Measurements from ENCODE around the gene PLA2G4B. TPM values are rescaled to one million over a fixed set of nuclear protein-coding genes. Genes with fewer than 3 reads are reported as not detected.
A peak's percentile ranks its signal among the peaks of the same experiment; 100 is the strongest.
"Not testable (repeated sequence)": the region's sequence is repeated elsewhere in the genome, so short reads cannot be mapped to it uniquely, and the experiment has no call there.

Gene PLA2G4B
- total RNA-seq, 2 experiments from 2014 or later, result 9.0 to 9.7 TPM

- CTCF ChIA-PET, result interaction anchor here (0.9 to 2.8 kb wide), 5 partner anchors 20 to 366 kb away, joined by 3 to 22 read pairs (median 5); partner anchors contain the start of gene MAPKBP1
- peak overlapping the region; percentile 27 for H3K27ac Mint-ChIP-seq
- peaks cover 47% of the 10 kb centered on the region for H3K4me1 Mint-ChIP-seq (ENCODE audit: low read depth)
- H3K36me3 Mint-ChIP-seq (ENCODE audit: low read depth); intact Hi-C loops (cut with micrococcal nuclease); H3K9me3 Mint-ChIP-seq; H3K4me3 Mint-ChIP-seq; H3K27me3 Mint-ChIP-seq (ENCODE audit: low read depth): not testable (repeated sequence)
- peak; percentile 68 for DNase-seq
Measured at GRCh38 chr15:41831291-41831690, 7.4 kb upstream of the PLA2G4B start.

- H3K4me1 Mint-ChIP-seq (ENCODE audit: low read depth), result peaks cover 45% of the 10 kb centered on the region
- CTCF ChIA-PET, result interaction anchor here (0.6 to 2.8 kb wide), 8 partner anchors 21 to 367 kb away, joined by 3 to 22 read pairs (median 3); partner anchors contain the start of gene MAPKBP1
- no peak overlapping the region for H3K4me3 Mint-ChIP-seq
- DNase-seq, result no peak
- no peak overlapping the region for H3K27ac Mint-ChIP-seq
- no peaks in the 10 kb centered on the region for H3K9me3 Mint-ChIP-seq
- intact Hi-C loops (cut with micrococcal nuclease), result no loop called here
- H3K36me3 Mint-ChIP-seq (ENCODE audit: low read depth), result peaks cover 3% of the 10 kb centered on the region
- H3K27me3 Mint-ChIP-seq (ENCODE audit: low read depth), result no peaks in the 10 kb centered on the region
Measured at GRCh38 chr15:41832208-41832607, 6.4 kb upstream of the PLA2G4B start.

GRCh38 chr15:41832875-41833274 lies 5.8 kb upstream of the PLA2G4B start:
- peaks cover 3% of the 10 kb centered on the region for H3K36me3 Mint-ChIP-seq (ENCODE audit: low read depth)
- intact Hi-C loops (cut with micrococcal nuclease), result no loop called here
- CTCF ChIA-PET, result interaction anchor here (0.8 to 1.0 kb wide), 2 partner anchors 21 to 38 kb away, joined by 3 read pairs; no protein-coding TSS in a partner anchor
- DNase-seq, result peak; percentile 20
- no peaks in the 10 kb centered on the region for H3K27me3 Mint-ChIP-seq (ENCODE audit: low read depth)
- peaks cover 41% of the 10 kb centered on the region for H3K4me1 Mint-ChIP-seq (ENCODE audit: low read depth)
- no peaks in the 10 kb centered on the region for H3K9me3 Mint-ChIP-seq
- H3K4me3 Mint-ChIP-seq, result no peak overlapping the region
- no peak overlapping the region for H3K27ac Mint-ChIP-seq

- peaks cover 35% of the 10 kb centered on the region for H3K4me1 Mint-ChIP-seq (ENCODE audit: low read depth)
- no peak for DNase-seq
- H3K9me3 Mint-ChIP-seq, result no peaks in the 10 kb centered on the region
- CTCF ChIA-PET, result no interaction called here
- H3K4me3 Mint-ChIP-seq, result no peak overlapping the region
- H3K27me3 Mint-ChIP-seq (ENCODE audit: low read depth), result no peaks in the 10 kb centered on the region
- H3K27ac Mint-ChIP-seq, result no peak overlapping the region
- intact Hi-C loops (cut with micrococcal nuclease), result no loop called here
- peaks cover 3% of the 10 kb centered on the region for H3K36me3 Mint-ChIP-seq (ENCODE audit: low read depth)
Measured at GRCh38 chr15:41834096-41834495, 4.6 kb upstream of the PLA2G4B start.

GRCh38 chr15:41836073-41836472 lies 2.6 kb upstream of the PLA2G4B start:
- intact Hi-C loops (cut with micrococcal nuclease), result no loop called here
- DNase-seq, result no peak
- CTCF ChIA-PET, result no interaction called here
- H3K36me3 Mint-ChIP-seq (ENCODE audit: low read depth), result peaks cover 3% of the 10 kb centered on the region
- H3K4me3 Mint-ChIP-seq, result no peak overlapping the region
- no peaks in the 10 kb centered on the region for H3K9me3 Mint-ChIP-seq
- no peaks in the 10 kb centered on the region for H3K27me3 Mint-ChIP-seq (ENCODE audit: low read depth)
- peaks cover 26% of the 10 kb centered on the region for H3K4me1 Mint-ChIP-seq (ENCODE audit: low read depth)
- H3K27ac Mint-ChIP-seq, result no peak overlapping the region

- no peak overlapping the region for H3K4me3 Mint-ChIP-seq
- CTCF ChIA-PET, result no interaction called here
- no peak overlapping the region for H3K27ac Mint-ChIP-seq
- intact Hi-C loops (cut with micrococcal nuclease), result no loop called here
- H3K27me3 Mint-ChIP-seq (ENCODE audit: low read depth), result no peaks in the 10 kb centered on the region
- peaks cover 18% of the 10 kb centered on the region for H3K4me1 Mint-ChIP-seq (ENCODE audit: low read depth)
- DNase-seq, result no peak
- H3K36me3 Mint-ChIP-seq (ENCODE audit: low read depth), result peaks cover 3% of the 10 kb centered on the region
- no peaks in the 10 kb centered on the region for H3K9me3 Mint-ChIP-seq
Measured at GRCh38 chr15:41836713-41837454, 1.8 kb upstream of the PLA2G4B start.

GRCh38 chr15:41839781-41840491 lies 1.3 kb downstream of the PLA2G4B start:
- intact Hi-C loops (cut with micrococcal nuclease), result no loop called here
- Mint-ChIP-seq H3K9me3 (no peaks in the 10 kb centered on the region), H3K36me3 (ENCODE audit: low read depth) (no peaks in the 10 kb centered on the region), H3K4me1 (ENCODE audit: low read depth) (no peaks in the 10 kb centered on the region), H3K4me3 (no peak overlapping the region), H3K27ac (no peak overlapping the region), H3K27me3 (ENCODE audit: low read depth) (no peaks in the 10 kb centered on the region)
- CTCF ChIA-PET, result no interaction called here
- no peak for DNase-seq

GRCh38 chr15:41840673-41841072 lies 2.0 kb downstream of the PLA2G4B start:
- no peak for DNase-seq
- no peaks in the 10 kb centered on the region for H3K4me1 Mint-ChIP-seq (ENCODE audit: low read depth)
- H3K4me3 Mint-ChIP-seq, result no peak overlapping the region
- intact Hi-C loops (cut with micrococcal nuclease), result no loop called here
- H3K27ac Mint-ChIP-seq, result no peak overlapping the region
- no peaks in the 10 kb centered on the region for H3K27me3 Mint-ChIP-seq (ENCODE audit: low read depth)
- H3K9me3 Mint-ChIP-seq, result no peaks in the 10 kb centered on the region
- CTCF ChIA-PET, result no interaction called here
- H3K36me3 Mint-ChIP-seq (ENCODE audit: low read depth), result no peaks in the 10 kb centered on the region

GRCh38 chr15:41841131-41841530 lies 2.5 kb downstream of the PLA2G4B start:
- CTCF ChIA-PET, result no interaction called here
- no peak overlapping the region for H3K27ac Mint-ChIP-seq
- no peaks in the 10 kb centered on the region for H3K4me1 Mint-ChIP-seq (ENCODE audit: low read depth)
- DNase-seq, result no peak
- H3K9me3 Mint-ChIP-seq, result no peaks in the 10 kb centered on the region
- intact Hi-C loops (cut with micrococcal nuclease), result no loop called here
- H3K27me3 Mint-ChIP-seq (ENCODE audit: low read depth), result no peaks in the 10 kb centered on the region
- peaks cover under 1% of the 10 kb centered on the region for H3K36me3 Mint-ChIP-seq (ENCODE audit: low read depth)
- H3K4me3 Mint-ChIP-seq, result no peak overlapping the region

GRCh38 chr15:41842229-41842628 lies 3.6 kb downstream of the PLA2G4B start:
- H3K36me3 Mint-ChIP-seq (ENCODE audit: low read depth), result peaks cover 3% of the 10 kb centered on the region

GRCh38 chr15:41843571-41843970 lies 4.9 kb downstream of the PLA2G4B start:
- Mint-ChIP-seq H3K27ac (no peak overlapping the region), H3K27me3 (ENCODE audit: low read depth) (no peaks in the 10 kb centered on the region), H3K36me3 (ENCODE audit: low read depth) (peaks cover 4% of the 10 kb centered on the region), H3K9me3 (no peaks in the 10 kb centered on the region), H3K4me1 (ENCODE audit: low read depth) (peaks cover 2% of the 10 kb centered on the region), H3K4me3 (no peak overlapping the region)
- DNase-seq, result no peak
- intact Hi-C loops (cut with micrococcal nuclease), result no loop called here
- CTCF ChIA-PET, result no interaction called here

More at GRCh38 chr15:41842229-41842628, 3.6 kb downstream of the PLA2G4B start:
- no peaks in the 10 kb centered on the region for H3K27me3 Mint-ChIP-seq (ENCODE audit: low read depth)
- intact Hi-C loops (cut with micrococcal nuclease), result no loop called here
- no peaks in the 10 kb centered on the region for H3K4me1 Mint-ChIP-seq (ENCODE audit: low read depth)
- H3K4me3 Mint-ChIP-seq, result no peak overlapping the region
- no peak for DNase-seq
- no peak overlapping the region for H3K27ac Mint-ChIP-seq
- no peaks in the 10 kb centered on the region for H3K9me3 Mint-ChIP-seq
- CTCF ChIA-PET, result no interaction called here

GRCh38 chr15:41844814-41845213 lies 6.2 kb downstream of the PLA2G4B start:
- Mint-ChIP-seq H3K4me3 (no peak overlapping the region), H3K36me3 (ENCODE audit: low read depth) (peaks cover 4% of the 10 kb centered on the region), H3K4me1 (ENCODE audit: low read depth) (peaks cover 4% of the 10 kb centered on the region), H3K9me3 (no peaks in the 10 kb centered on the region), H3K27ac (no peak overlapping the region), H3K27me3 (ENCODE audit: low read depth) (no peaks in the 10 kb centered on the region)
- intact Hi-C loops (cut with micrococcal nuclease), result no loop called here
- DNase-seq, result no peak
- CTCF ChIA-PET, result no interaction called here

- CTCF ChIA-PET, result interaction anchor here (0.5 to 0.7 kb wide), 2 partner anchors 91 to 158 kb away, joined by 3 read pairs; no protein-coding TSS in a partner anchor
- H3K36me3 Mint-ChIP-seq (ENCODE audit: low read depth), result peaks cover 4% of the 10 kb centered on the region
- H3K4me1 Mint-ChIP-seq (ENCODE audit: low read depth), result peaks cover 4% of the 10 kb centered on the region
- intact Hi-C loops (cut with micrococcal nuclease), result no loop called here
- no peaks in the 10 kb centered on the region for H3K27me3 Mint-ChIP-seq (ENCODE audit: low read depth)
- H3K4me3 Mint-ChIP-seq, result no peak overlapping the region
- DNase-seq, result no peak
- H3K27ac Mint-ChIP-seq, result no peak overlapping the region
- no peaks in the 10 kb centered on the region for H3K9me3 Mint-ChIP-seq
Measured at GRCh38 chr15:41847206-41847605, 8.6 kb downstream of the PLA2G4B start.

Measured in activated naive CD4-positive, alpha-beta T cell treated with anti-CD3 and anti-CD28 coated beads for 36 hours (primary cell).